Subcutaneous adipose tissue (tissue), 4 donors: Measurements from ENCODE around the gene NRM. TPM values are rescaled to one million over a fixed set of nuclear protein-coding genes. Genes with fewer than 3 reads are reported as not detected.

ENCODE experiments used
- small RNA-seq: library from RNA; depleted of rRNA; stranded (forward); fragments of <200 nt; gene quantifications from one replicate; pipeline ENCODE3, GENCODE V24; 2016
- total RNA-seq, 4 donors: library from RNA; depleted of rRNA; stranded (reverse); fragments of >200 nt; gene quantifications; one replicate each; pipeline ENCODE4 v1.1.0, GENCODE V29; 2016

The NRM gene
- total RNA-seq, 4 donors from 2014 or later, result 2.0 to 4.2 (median 3.6) TPM

Small RNA genes within 50 kb of the gene (small RNA-seq; reads per million reads assigned to genes)
- 0.49 reads per million for gene RF00019

Other genes with a start within 250 kb of the NRM start
- gene HLA-E, start 201.5 kb downstream of the NRM start, total RNA-seq, result 1,000 to 10,000 TPM in 1 of 4 donors, 100 to 1,000 TPM in 3; 287 to 1,087 (median 819) TPM
- gene GNL1, start 134.5 kb downstream of the NRM start, total RNA-seq, result 10 to 100 TPM; 18.9 to 46.0 (median 38.3) TPM
- gene PRR3, start 133.7 kb downstream of the NRM start, total RNA-seq, result 1 to 10 TPM; 2.4 to 4.4 (median 4.2) TPM
- 10 to 100 TPM; 22.3 to 34.7 (median 34.4) TPM for gene ABCF1, start 119.5 kb downstream of the NRM start, total RNA-seq
- 10 to 100 TPM; 19.0 to 29.7 (median 27.6) TPM for gene PPP1R10, start 73.7 kb downstream of the NRM start, total RNA-seq
- gene MRPS18B, start 73.1 kb downstream of the NRM start, total RNA-seq, result 10 to 100 TPM; 45.1 to 62.8 (median 48.2) TPM
- 1 to 10 TPM; 2.0 to 5.9 (median 5.3) TPM for gene ATAT1, start 64.1 kb downstream of the NRM start, total RNA-seq
- 1 to 10 TPM; 3.7 to 9.4 (median 8.9) TPM for gene C6orf136, start 43.9 kb downstream of the NRM start, total RNA-seq
- 10 to 100 TPM; 16.0 to 34.5 (median 22.5) TPM for gene DHX16, start 18.0 kb downstream of the NRM start, total RNA-seq
- gene PPP1R18, start 4.3 kb downstream of the NRM start, total RNA-seq, result 10 to 100 TPM; 29.2 to 43.9 (median 40.0) TPM
- 10 to 100 TPM in 3 of 4 donors, 1 to 10 TPM in 1; 7.0 to 13.2 (median 10.4) TPM for gene MDC1, start 26.3 kb upstream of the NRM start, total RNA-seq
- 100 to 1,000 TPM; 166 to 277 (median 220) TPM for gene TUBB, start 29.4 kb upstream of the NRM start, total RNA-seq
- gene FLOT1, start 51.7 kb upstream of the NRM start, total RNA-seq, result 100 to 1,000 TPM in 3 of 4 donors, 10 to 100 TPM in 1; 66.8 to 121 (median 105) TPM
- gene IER3, start 53.6 kb upstream of the NRM start, total RNA-seq, result 1 to 10 TPM; 1.8 to 7.3 (median 3.3) TPM
- 10 to 100 TPM; 14.3 to 62.0 (median 27.8) TPM for gene DDR1, start 193.5 kb upstream of the NRM start, total RNA-seq
- gene GTF2H4, start 217.2 kb upstream of the NRM start, total RNA-seq, result 10 to 100 TPM in 1 of 4 donors, 1 to 10 TPM in 3; 7.3 to 19.2 (median 8.3) TPM
- 10 to 100 TPM in 2 of 4 donors, 1 to 10 TPM in 2; 9.1 to 40.3 (median 10.8) TPM for gene VARS2, start 223.3 kb upstream of the NRM start, total RNA-seq
- gene SFTA2, start 241.2 kb upstream of the NRM start, total RNA-seq, result not detected
- not detected for gene MUCL3, start 250.0 kb upstream of the NRM start, total RNA-seq